ENCODE measurements around the gene BCAS3.
"Not testable (repeated sequence)": the region's sequence is repeated elsewhere in the genome, so short reads cannot be mapped to it uniquely, and the experiment has no call there.

Gene BCAS3

DNA sequence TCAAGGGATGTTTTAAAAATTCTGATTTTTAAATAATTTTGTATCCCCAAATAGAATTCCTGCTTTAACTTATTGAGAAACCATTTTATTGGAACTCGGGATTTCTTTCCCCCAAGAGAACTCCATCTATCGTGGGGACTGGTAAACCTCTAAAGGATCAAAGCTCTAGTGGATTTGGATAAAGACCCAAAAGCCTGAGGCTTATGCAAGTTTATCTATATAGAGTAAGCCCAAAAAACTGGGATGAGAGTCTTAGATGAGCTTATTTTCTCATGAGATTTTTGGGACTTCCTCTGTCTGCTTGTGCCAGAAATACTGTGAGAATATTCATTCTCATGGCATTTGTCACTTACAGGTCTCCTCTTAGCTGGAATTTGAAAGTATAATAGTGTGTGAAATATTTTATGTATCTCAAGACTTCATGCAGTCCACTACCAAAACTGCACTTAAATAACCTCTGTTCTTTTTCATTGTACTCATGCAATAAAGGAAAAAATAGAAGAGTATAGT is 333.1 kb downstream of the BCAS3 start:
- DNase-seq, result no peak

DNA sequence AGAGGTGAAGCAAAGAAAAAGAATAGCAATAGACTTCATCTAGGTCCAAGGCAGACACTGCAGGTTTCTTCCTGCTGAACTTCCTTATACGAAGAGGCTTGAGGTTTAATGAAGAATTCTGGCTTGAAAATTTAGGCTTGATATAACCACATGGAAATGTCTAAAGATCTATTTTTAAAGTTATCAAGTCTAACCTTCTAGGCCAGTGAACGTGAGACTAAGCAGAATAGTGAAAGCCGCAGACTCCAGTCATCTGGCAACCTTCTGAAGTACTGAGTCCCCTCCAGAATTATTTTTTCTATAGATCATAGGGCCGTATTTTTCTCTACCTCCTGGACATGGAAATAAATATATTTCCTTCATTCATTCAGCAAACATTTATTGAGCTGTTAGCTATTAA is 333.6 kb downstream of the BCAS3 start:
- DNase-seq, result no peak

DNA sequence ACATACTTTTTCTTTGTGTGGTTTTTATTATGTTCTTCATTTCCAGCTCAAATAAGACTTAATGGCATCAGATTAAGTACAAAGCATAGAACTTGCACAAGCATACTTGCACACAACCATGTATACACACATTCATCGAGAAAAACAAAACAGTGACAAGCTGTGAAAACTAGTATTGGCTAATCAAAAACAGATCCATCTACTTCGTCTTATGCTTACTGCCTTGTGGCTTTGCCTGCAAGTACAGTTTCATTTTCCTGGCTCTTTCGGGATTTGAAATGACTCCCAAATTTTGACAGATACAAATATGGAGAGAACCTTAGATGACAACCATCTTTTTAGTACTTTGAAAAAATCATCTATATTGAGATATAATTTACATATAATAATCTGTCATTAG is 338.3 kb downstream of the BCAS3 start:
- no peak for DNase-seq

DNA sequence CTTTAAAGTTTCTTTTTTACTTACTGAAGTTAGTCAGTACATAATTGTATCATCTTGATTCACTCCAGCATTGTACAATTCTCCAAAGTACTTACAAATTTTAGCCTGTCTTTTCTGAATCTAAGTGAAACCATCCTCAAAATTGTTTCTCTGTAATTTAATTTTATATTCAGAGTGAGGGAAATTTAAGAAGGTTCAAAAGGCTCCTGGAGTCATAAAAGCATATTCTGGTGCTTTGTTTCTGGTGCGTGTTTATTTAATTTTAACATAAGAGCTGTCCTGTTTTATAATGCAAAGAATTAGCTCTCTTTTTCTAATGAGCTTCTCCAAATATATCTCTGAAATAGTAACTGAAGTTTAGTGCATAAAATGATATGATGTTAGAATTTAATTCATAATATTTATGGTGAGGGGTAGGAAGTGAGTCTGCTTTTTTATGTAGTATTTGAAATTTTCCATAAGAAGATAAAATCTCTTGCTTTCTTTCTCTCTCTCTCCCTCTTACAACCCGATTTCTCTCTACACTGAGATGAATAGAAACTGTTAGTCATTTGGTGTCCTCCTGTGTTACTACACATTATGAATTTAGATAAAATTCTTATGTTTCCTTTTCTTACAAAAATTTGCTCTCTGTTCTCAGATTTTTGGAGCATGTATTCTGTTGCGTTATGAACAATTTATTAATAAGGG is 339.8 kb downstream of the BCAS3 start:
- no peak for DNase-seq

DNA sequence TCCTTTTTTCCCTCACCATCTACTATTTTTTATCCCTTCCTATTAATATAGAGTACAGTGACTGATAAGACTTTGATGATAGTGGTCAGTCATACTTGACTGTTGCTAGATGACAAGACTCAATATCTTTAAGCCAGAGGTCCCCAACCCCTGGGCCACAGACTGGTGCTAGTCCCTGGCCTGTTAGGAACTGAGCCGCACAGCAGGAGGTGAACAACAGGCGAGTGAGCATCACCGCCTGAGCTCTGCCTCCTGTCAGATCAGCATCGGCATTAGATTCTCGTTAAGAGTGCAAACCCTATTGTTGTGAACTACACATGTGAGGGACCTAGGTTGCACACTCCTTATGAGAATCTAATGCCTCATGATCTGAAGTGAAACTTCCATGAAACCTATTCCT is 341.3 kb downstream of the BCAS3 start:
- no peak for DNase-seq

DNA sequence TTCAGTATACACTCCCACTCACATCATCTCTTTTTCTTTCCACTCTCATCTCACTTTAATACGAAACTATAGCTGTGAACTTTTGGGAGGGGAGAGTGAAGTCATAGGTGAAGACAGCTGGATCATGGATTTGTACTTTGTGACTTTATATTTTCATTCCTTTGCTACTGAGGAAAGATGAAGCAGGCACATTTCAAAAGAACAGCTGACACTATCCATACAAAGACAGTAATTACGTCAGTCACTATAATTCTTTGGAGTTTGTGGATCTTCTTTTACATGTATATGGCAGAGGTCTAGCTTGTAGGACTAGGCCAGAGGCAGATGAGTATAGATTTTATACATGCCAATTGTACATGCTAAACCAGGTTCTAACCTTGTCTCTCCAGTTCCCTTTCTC is 346.3 kb downstream of the BCAS3 start:
- DNase-seq, result no peak

DNA sequence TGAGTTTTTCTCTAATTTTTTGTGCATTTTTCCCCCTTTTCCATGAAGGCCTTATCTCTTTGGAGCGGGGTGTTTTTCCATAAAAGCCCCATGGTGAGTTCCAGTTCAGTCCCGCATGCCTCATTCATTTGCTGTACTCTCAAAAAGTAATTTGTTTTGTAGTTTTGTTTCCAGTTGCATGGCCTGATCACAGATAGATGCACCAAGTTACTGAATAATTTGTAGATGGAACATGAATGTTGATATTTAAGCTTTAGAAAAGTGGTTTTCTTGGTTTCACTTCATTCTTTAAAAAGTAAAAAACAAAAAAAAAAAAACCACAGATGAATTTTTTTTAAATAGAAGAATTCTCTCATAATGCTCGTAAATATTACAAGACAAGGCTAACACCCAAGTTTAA is 349.2 kb downstream of the BCAS3 start:
- no peak for DNase-seq

DNA sequence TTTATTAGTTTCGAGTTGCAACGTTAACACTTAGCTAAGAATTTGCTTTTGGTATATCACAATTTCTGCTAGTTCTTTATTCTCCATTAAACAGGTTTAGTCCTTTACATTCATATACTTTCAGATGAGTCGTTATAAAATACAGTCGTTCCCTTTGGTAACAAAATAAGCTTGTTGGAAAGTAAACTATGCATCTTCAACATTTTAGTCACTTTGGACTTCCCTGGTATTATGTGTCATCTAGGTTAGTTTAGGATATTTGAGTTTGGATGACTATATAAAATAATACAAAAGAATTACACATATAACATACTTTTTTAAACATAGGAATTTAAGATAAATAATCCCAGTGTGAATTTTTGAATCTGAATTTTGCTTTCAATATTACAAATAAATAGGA is 351.5 kb downstream of the BCAS3 start:
- DNase-seq, result no peak

DNA sequence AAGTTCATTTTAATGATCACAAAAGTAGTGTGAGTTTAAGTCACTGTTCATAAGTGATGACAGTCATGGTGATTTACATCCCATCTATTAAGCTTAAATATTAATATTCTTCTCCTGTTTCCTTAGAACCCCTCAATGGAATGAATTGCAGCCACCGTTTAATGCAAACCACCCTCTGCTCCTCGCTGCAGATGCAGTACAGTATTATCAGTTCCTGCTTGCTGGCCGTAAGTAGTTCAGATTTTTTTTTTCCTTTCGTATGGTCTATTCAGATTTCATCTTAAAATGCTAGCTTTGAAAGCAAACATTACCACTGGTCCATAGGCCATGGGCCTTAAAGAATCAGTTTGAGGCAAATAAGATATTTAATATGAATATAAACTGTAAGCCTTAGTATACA is 363.0 kb downstream of the BCAS3 start:
- no peak for DNase-seq

DNA sequence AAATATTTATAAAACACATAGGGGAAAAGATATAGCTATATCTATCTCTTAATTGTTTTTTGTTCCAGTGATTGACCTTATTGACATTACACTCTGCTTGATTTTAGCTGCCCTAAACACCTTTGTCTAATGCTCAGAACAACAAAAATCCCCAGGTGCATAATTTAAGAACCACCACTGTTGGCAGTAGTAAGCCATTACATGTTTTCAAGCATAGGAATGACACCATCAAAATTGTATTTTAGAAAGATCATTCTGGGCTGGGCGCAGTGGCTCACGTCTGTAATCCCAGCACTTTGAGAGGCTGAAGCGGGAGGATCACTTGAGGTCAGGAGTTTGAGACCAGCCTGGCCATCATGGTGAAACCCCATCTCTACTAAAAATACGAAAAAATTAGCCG is 364.7 kb downstream of the BCAS3 start:
- not testable (repeated sequence) for DNase-seq

DNA sequence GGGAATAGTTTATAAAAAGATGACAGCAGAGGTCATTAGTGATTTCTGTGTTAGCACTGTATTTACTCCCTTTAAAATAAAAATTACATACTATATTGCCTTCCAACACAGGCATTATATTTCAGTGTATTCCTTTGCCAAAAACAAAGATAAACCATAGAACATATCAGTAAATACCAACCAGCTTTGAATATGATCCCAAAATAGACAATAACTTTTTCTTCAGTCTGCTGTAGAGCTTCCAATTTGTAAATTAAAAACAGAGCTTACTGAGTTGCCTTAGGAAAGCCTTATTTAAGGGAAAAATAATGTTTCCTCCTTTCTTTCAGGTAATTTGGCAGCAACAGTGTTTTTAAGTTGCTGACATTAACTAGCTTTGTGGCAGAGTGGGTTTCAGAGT is 369.9 kb downstream of the BCAS3 start:
- DNase-seq, result no peak

DNA sequence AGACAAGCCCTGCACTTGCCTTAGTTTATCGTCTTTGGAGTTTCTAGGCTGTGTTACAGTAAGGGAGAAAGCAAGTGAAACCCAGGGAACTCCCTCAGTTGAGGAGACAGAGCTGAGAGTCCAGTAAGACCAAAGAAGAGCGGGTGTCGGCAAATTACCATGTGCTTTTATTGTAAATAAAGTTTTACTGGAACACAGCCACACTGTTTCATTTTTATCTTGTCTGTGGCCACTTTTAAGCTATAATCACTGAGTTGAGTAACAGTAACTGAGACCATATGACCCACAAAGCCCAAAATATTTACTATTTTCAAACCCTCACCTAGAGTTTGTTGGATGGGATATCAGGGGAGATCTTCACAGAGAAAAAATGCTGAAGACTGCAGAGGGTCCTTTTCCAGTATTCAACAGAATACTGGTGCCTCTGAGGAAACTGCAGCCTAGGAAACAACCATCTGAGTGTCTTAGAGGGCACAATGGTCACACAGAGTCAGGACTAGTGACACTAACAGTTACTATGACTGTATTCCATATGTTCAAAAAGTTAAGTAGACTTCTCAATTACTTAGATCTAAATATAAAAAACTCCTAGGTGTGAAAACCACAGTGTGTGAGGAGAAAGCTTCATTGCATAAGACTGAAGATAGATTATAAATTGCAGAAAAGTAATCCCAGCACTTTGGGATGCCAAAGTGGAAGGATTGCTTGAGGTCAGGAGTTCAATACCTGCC is 370.9 kb downstream of the BCAS3 start:
- no peak for DNase-seq

DNA sequence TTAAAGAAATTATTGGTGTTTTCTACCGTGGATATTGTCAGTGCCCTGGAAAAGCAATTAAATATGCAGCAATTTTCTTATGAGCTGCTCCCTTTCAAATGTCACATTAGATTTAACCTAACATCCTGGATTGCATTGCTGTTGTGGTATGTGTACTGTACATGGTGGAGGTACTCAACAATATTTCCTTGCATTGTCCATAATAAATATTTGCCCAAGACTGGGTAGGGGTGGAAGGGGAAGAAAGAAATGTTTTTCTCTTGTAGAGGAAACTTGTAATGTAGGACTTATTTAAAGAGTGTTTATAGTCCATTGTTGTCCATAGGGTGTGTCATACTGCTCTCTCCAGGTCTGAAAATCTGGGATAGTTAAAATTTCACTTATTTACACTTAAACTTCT is 375.8 kb downstream of the BCAS3 start:
- DNase-seq, result no peak

DNA sequence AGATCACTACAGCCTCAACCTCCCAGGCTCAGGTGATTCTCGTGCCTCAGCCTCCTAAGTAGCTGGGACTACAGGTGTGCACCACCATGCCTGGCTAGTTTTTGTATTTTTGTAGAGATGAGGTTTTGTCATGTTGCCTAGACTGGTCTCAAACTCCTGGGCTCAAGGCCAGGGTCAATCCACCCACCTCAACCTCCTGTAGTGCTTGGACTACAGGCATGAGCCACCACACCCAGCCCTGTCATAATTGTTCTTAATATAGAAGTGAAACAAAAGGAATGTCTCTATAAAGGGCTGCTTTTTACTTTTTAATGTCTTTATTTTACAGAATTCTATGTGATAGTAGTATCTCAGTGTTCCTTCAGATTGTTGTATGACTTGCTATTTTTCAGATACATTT is 376.8 kb downstream of the BCAS3 start:
- no peak for DNase-seq

DNA sequence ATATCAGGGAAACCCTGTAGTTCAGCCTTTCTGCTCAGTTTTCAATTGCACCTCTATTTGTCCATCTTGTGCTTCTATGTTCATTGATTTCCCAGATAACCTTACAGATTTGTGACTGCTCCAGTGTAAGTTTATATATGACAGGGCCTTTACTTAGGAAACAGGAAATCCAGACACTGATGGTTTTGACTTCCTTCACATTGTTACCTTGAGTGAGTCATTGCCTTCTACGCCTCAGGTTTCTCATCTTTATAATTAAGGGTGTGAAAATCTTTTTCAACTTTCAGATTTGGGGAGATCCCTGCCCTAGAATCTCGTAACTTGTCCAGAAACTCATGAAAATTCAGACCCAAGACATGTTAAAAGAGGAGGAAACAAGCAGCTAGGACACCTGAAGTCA is 379.6 kb downstream of the BCAS3 start:
- DNase-seq, result no peak

DNA sequence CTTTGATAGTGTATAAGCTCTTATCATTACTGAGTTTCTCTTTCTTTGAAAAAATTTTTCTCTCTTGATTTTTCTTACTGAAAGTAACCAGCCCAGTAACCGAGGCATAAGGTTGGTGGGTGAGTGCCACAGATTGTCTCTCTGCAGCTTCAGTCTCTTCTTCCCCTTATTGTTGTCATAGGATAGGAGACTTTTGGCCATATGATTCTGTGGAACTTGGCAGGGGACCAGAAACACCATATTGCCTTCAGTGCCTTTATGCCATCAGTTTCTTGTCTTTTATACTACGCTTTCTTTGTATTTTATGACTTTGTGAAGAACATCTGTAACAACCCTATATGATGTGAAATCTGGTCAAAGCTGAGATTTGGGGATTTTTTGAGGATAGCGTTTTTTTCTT is 380.4 kb downstream of the BCAS3 start:
- no peak for DNase-seq

DNA sequence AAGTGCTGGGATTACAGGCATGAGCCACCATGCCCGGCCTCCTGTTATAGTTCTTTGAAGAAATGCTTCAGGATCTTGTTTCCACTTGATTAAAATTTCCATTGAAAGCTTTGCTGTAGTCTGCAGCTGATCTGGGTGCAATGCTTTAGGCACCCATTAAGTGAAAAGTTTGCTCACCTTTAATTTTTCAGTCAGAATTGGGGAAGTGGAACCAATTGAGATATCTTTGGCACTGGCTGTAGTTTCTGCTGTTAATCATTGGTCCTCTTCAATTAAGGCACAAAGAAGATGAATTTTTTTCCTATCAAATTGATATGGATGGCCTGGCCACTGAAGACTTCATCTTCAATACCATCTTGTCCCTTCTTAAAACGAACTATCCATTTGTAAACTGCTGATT is 385.9 kb downstream of the BCAS3 start:
- no peak for DNase-seq

DNA sequence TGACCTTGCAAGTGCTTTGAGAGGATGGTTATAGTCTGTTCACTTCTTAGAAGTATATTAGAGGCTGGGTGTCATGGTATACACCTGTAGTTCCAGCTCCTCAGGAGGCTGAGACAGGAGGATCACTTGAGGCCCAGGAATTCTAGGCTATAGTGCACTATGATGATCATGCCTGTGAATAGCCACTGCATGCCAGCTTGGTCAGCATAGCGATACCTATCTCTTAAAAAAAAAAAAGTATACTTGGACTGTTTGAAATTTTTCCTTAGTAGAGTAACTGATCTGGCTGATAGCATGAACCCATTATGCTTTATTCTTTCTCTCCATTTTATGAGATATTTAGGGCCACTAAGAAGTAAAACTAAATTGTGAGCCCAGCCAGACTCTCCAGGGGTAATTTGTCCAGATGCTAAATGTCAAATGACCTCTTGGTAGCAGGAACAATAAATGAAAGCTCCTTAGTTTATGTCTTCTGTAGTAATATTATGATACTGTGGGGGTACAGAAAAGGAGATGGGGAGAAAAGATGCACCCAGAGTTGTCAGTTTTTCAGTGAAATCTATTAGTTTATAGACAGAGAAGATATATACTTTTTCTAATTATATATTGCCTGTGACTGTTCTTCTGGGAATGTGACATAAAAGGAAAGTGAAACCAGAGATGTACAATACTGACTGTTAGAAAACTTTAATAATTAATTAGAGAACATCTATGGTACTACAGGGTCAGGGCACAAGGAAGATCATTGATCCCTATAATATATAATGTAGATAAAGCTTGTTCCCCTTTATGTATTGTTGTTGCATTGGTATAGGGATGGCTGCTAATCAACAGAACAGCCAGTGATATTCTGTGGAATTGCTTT is 386.7 kb downstream of the BCAS3 start:
- no peak for DNase-seq

DNA sequence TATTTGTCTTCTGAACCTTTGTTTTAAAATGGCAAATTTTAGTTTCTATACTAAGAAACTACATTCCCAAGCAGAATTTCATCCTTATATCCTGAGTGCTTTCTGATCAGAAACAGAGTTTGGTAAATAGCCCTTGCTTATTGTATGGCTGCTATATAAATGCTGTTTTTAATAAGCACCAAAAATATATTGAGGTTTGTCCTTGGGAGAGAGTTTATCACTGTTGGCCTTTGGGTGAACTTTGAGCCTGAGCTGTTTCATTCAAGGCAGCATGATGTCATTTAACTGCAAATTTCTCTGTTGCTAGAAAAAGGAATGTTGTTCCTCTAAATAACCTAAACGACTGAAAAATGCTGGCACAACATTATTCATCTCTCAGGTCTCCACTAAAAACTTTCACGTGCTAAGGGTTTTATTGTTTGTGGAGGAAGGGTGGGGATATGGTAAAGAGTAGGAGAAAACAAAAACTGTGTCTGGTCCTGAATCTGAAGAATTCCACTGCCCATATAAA is 387.7 kb downstream of the BCAS3 start:
- no peak for DNase-seq

DNA sequence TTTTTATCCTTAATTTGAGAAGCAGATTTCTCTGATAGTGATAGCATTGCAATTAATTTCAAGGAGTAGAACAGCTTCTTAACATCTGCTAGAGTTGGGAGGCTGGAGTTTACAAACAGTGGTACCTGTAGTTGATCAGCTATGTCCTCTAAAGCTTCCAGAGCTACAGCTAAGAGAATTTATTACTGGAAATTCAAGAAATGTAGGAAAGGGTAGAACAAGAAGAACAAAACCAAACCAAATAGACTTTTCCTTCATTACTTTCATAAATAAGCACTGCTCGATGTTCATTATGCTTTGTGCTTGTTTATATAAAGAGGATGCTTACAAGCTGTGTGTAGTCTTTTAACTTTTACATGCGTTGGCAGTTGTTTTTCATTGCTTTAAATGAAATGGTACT is 388.4 kb downstream of the BCAS3 start:
- no peak for DNase-seq

DNA sequence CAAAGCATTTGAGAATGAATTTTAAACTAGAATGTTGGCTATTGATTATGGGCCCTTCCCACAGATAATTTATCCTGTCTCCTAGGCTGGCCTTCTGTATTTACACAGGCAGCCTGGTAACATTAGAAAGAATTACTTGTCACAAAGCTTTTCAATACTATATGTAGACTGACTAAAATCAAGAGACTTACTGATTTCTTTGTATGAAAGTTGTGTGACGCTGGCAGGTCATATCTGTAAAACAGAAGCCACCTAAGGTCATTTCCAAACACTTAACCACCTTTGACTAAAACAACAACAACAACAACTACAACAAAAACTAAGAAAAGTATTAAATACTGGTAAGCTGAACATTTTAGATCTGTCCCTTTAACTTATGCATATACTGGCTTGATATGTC is 393.0 kb downstream of the BCAS3 start:
- DNase-seq, result no peak

DNA sequence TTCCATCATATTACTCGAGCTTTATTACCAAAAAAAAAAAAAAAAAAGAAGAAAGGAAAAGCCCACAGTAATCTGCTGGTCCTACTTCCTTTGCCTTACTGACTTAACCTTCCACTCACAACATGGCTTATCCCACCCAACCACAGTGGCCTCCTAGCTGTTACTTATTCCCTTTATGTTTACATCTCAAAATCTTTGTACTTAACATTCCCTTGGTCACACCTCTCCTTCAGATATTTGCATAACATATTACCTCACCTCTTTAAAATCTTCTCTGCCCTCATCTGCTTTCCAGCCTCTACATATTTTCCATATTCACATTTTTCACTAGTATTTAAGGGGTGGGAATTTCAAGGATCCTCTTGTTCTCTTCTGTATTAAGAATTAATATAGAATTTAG is 395.0 kb downstream of the BCAS3 start:
- DNase-seq, result no peak

DNA sequence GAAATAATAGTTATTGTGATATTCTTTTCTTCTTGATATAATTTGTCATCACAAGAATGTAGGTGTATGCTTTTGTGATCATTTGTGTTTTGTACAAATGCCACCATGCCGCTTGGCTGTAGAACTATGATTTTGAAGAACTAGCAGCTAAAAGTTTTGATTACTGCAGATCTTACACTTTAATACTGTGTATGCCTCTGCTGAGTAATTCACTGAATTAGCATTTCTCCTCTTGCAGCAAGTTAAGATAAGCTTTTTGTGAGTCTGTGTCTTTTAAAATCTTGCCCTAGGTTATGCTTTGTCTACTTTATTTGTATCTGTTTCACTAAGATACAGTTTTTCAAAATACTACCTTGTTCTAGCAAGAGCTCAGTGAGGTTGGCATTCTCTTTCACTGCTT is 395.5 kb downstream of the BCAS3 start:
- DNase-seq, result no peak
